Kidney epithelial cell (primary cell): ENCODE measurements around the gene DGKI. TPM values are rescaled to one million over a fixed set of nuclear protein-coding genes. Genes with fewer than 3 reads are reported as not detected.
A peak's percentile ranks its signal among the peaks of the same experiment; 100 is the strongest.

ENCODE experiments used
- DNase-seq: peaks from one replicate; pipeline ENCODE4 v3.0.0-alpha.2; 2010; ENCODE audit warnings: low read depth
- H3K27me3 ChIP-seq: 2 replicates; pipeline ENCODE4 v1.6.0; 2011; ENCODE audit warnings: low read length; ENCODE audit not compliant: control insufficient read depth, insufficient read depth
- H3K36me3 ChIP-seq: 2 replicates; pipeline ENCODE4 v1.5.1; 2011; ENCODE audit warnings: low read length; ENCODE audit not compliant: control insufficient read depth, insufficient read depth
- H3K4me3 ChIP-seq: 2 replicates; pipeline ENCODE4 v1.5.1; 2011; ENCODE audit warnings: low read depth, mild to moderate bottlenecking, control low read depth, low read length
- CTCF ChIP-seq: IDR thresholded peaks from 2 replicates; pipeline ENCODE4 v1.5.1; 2011; ENCODE audit warnings: mild to moderate bottlenecking, moderate library complexity, low read length, control low read depth, inconsistent platforms; ENCODE audit not compliant: insufficient read depth, poor library complexity, severe bottlenecking
- total RNA-seq: library from RNA; depleted of rRNA; stranded (reverse); fragments of >200 nt; gene quantifications from 2 replicates; pipeline ENCODE4 v1.2.3, GENCODE V29; 2015

The DGKI gene
- total RNA-seq, 1 donor from 2014 or later: 3.5 TPM

- Histone ChIP-seq H3K4me3 (no peak overlapping the region), H3K27me3 (no peaks in the 10 kb centered on the region), H3K36me3 (no peaks in the 10 kb centered on the region)
- no peak for DNase-seq
- no peak for TF ChIP-seq CTCF
Measured at GRCh38 chr7:137818036-137818435, 28.7 kb downstream of the DGKI start.

GRCh38 chr7:137816696-137817320 is 30.0 kb downstream of the DGKI start:
- DNase-seq: no peak
- no peaks in the 10 kb centered on the region for H3K27me3 ChIP-seq
- H3K36me3 ChIP-seq: no peaks in the 10 kb centered on the region
- no peak overlapping the region for H3K4me3 ChIP-seq
- TF ChIP-seq CTCF: no peak

GRCh38 chr7:137813541-137813940 is 33.2 kb downstream of the DGKI start:
- no peak for DNase-seq
- no peak for TF ChIP-seq CTCF
- H3K36me3 ChIP-seq: no peaks in the 10 kb centered on the region
- H3K4me3 ChIP-seq: no peak overlapping the region
- H3K27me3 ChIP-seq: no peaks in the 10 kb centered on the region

GRCh38 chr7:137810248-137810647 is 36.5 kb downstream of the DGKI start:
- H3K27me3 ChIP-seq: no peaks in the 10 kb centered on the region

GRCh38 chr7:137804836-137805235 is 41.9 kb downstream of the DGKI start:
- H3K4me3 ChIP-seq: no peak overlapping the region
- peak; percentile 9 for DNase-seq
- H3K27me3 ChIP-seq: no peaks in the 10 kb centered on the region
- no peak for TF ChIP-seq CTCF
- no peaks in the 10 kb centered on the region for H3K36me3 ChIP-seq

More at GRCh38 chr7:137810248-137810647, 36.5 kb downstream of the DGKI start:
- TF ChIP-seq CTCF: no peak
- no peak overlapping the region for H3K4me3 ChIP-seq
- no peaks in the 10 kb centered on the region for H3K36me3 ChIP-seq
- no peak for DNase-seq

GRCh38 chr7:137801491-137801890 is 45.3 kb downstream of the DGKI start:
- TF ChIP-seq CTCF: no peak
- H3K4me3 ChIP-seq: no peak overlapping the region
- no peak for DNase-seq
- H3K27me3 ChIP-seq: no peaks in the 10 kb centered on the region
- no peaks in the 10 kb centered on the region for H3K36me3 ChIP-seq
